OCI-LY1 (cell line): ENCODE data around the gene ST6GALNAC5.

ENCODE experiments used
- H2AFZ ChIP-seq: fragments of 200-600 bp; sonication (generic), shearing (Covaris generic); 2 replicates; pipeline ENCODE4 v1.6.0; 2014; ENCODE audit warnings: antibody characterized with exemption, mild to moderate bottlenecking, low read length
- H3F3A ChIP-seq: fragments of 200-600 bp; sonication (generic), shearing (Covaris generic); 2 replicates; pipeline ENCODE4 v1.6.0; 2014; ENCODE audit warnings: mild to moderate bottlenecking, antibody characterized with exemption, low read length, moderate library complexity; ENCODE audit not compliant: insufficient read depth
- H3K27ac ChIP-seq: fragments of 200-600 bp; sonication (generic); 2 replicates; pipeline ENCODE4 v1.5.1; 2014; ENCODE audit warnings: low read length, mixed run types, mild to moderate bottlenecking, low read depth; ENCODE audit not compliant: poor library complexity, severe bottlenecking
- H3K27me3 ChIP-seq: fragments of 200-600 bp; sonication (generic); 2 replicates; pipeline ENCODE4 v1.6.0; 2014; ENCODE audit warnings: antibody characterized with exemption, mild to moderate bottlenecking, low read length, moderate library complexity; ENCODE audit not compliant: insufficient read depth
- H3K36me3 ChIP-seq: fragments of 200-600 bp; sonication (generic); 2 replicates; pipeline ENCODE4 v1.6.1; 2014; ENCODE audit warnings: mild to moderate bottlenecking, antibody characterized with exemption, low read length, moderate library complexity, mixed read lengths; ENCODE audit not compliant: insufficient read depth
- H3K4me1 ChIP-seq: fragments of 200-600 bp; sonication (generic); 2 replicates; pipeline ENCODE4 v1.5.1; 2014; ENCODE audit warnings: mild to moderate bottlenecking, low read length, moderate library complexity; ENCODE audit not compliant: insufficient read depth, severe bottlenecking
- H3K4me2 ChIP-seq: fragments of 200-600 bp; sonication (generic), shearing (Covaris generic); 2 replicates; pipeline ENCODE4 v1.6.1; 2014; ENCODE audit warnings: low read length
- H3K4me3 ChIP-seq: fragments of 200-600 bp; sonication (generic); 2 replicates; pipeline ENCODE4 v1.5.1; 2014; ENCODE audit warnings: low read length, low read depth, mild to moderate bottlenecking, mixed read lengths; ENCODE audit not compliant: poor library complexity, severe bottlenecking
- H3K79me2 ChIP-seq: fragments of 200-600 bp; shearing (Covaris generic); 2 replicates; pipeline ENCODE4 v1.6.1; 2016; ENCODE audit warnings: mixed run types, low read length, mixed read lengths; ENCODE audit not compliant: insufficient read depth
- H3K9ac ChIP-seq: fragments of 200-600 bp; sonication (generic), shearing (Covaris generic); 2 replicates; pipeline ENCODE4 v1.6.1; 2014; ENCODE audit warnings: mild to moderate bottlenecking, low read length, mixed read lengths
- H3K9me2 ChIP-seq: fragments of 200-600 bp; sonication (generic), shearing (Covaris generic); 2 replicates; pipeline ENCODE4 v1.6.1; 2014; ENCODE audit warnings: low read depth, mild to moderate bottlenecking, low read length, mixed read lengths
- H3K9me3 ChIP-seq: fragments of 200-600 bp; shearing (Covaris generic); 2 replicates; pipeline ENCODE4 v1.6.1; 2014; ENCODE audit warnings: low read length, mixed read lengths
- H4K20me1 ChIP-seq: fragments of 200-600 bp; sonication (generic), shearing (Covaris generic); 2 replicates; pipeline ENCODE4 v1.6.0; 2016; ENCODE audit warnings: mild to moderate bottlenecking, low read length; ENCODE audit not compliant: insufficient read depth
- EZH2 ChIP-seq: fragments of 200-600 bp; sonication (generic), shearing (Covaris generic); IDR thresholded peaks from 2 replicates; pipeline ENCODE4 v1.8.0; 2017; ENCODE audit warnings: borderline replicate concordance, mixed run types, mild to moderate bottlenecking, antibody characterized with exemption, low read length, moderate library complexity, mixed read lengths
- TF ChIP-seq, protein P1 (sequence below): fragments of 200-600 bp; sonication (generic), shearing (Covaris generic); IDR thresholded peaks from 2 replicates; pipeline ENCODE4 v1.5.1; 2017; ENCODE audit warnings: mild to moderate bottlenecking, antibody characterized with exemption, low read length, moderate library complexity, mixed read lengths

The ST6GALNAC5 gene

DNA sequence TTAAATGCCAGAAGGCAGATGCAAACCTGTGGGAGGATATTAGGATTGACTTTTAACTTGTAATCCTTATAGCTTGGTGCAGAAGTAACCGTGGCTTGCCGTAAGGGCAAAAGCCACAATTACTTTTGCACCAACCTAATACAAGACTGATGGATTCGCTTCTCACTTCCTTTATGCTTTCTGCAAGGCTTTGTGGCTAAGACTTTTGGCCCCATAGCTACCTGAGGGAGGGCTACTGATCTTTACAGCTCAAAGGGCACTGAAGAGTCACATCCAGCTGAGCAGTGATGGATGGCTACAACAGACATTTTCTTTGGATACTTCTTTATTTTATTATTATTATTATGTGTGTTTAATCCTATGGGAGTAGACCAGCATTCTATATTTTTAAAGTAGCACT lies 140.4 kb downstream of the ST6GALNAC5 start:
- H3K9me3 ChIP-seq, result no peaks in the 10 kb centered on the region
- H3K79me2 ChIP-seq, result no peaks in the 10 kb centered on the region
- no peak overlapping the region for H3K4me2 ChIP-seq
- no peaks in the 10 kb centered on the region for H3K36me3 ChIP-seq
- no peak overlapping the region for H3K9ac ChIP-seq
- H2AFZ ChIP-seq, result no peak overlapping the region
- H3K4me1 ChIP-seq, result no peaks in the 10 kb centered on the region
- H3F3A ChIP-seq, result no peaks in the 10 kb centered on the region
- H3K9me2 ChIP-seq, result no peaks in the 10 kb centered on the region
- no peak overlapping the region for H3K27ac ChIP-seq
- no peaks in the 10 kb centered on the region for H3K27me3 ChIP-seq
- H4K20me1 ChIP-seq, result no peaks in the 10 kb centered on the region
- TF ChIP-seq EZH2, result no peak
- TF ChIP-seq, protein P1, sequence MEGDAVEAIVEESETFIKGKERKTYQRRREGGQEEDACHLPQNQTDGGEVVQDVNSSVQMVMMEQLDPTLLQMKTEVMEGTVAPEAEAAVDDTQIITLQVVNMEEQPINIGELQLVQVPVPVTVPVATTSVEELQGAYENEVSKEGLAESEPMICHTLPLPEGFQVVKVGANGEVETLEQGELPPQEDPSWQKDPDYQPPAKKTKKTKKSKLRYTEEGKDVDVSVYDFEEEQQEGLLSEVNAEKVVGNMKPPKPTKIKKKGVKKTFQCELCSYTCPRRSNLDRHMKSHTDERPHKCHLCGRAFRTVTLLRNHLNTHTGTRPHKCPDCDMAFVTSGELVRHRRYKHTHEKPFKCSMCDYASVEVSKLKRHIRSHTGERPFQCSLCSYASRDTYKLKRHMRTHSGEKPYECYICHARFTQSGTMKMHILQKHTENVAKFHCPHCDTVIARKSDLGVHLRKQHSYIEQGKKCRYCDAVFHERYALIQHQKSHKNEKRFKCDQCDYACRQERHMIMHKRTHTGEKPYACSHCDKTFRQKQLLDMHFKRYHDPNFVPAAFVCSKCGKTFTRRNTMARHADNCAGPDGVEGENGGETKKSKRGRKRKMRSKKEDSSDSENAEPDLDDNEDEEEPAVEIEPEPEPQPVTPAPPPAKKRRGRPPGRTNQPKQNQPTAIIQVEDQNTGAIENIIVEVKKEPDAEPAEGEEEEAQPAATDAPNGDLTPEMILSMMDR, result no peak
- no peak overlapping the region for H3K4me3 ChIP-seq

DNA sequence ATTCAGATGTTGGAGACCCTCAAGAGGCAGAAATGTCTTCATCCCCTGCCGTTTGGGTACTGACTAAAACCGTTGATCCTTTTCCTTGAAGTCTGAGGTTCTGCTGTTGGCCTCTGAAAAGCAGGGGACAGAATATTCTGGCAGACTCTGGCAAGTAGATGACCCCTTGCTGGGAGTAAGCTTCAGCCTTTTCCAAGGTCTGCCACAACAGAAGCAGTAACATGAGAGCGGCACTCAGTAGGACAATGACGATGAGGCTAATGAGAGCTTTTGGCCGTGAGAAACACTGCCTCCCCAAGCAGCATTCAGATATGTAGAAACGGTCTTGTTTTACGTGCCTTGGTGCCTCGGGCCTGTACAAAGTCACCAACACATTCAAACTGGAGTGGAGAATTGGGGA lies 143.7 kb downstream of the ST6GALNAC5 start:
- no peak overlapping the region for H3K4me3 ChIP-seq
- H3K4me1 ChIP-seq, result no peaks in the 10 kb centered on the region
- no peaks in the 10 kb centered on the region for H3F3A ChIP-seq
- no peak overlapping the region for H3K4me2 ChIP-seq
- H3K27me3 ChIP-seq, result no peaks in the 10 kb centered on the region
- H3K9ac ChIP-seq, result no peak overlapping the region
- H3K9me3 ChIP-seq, result no peaks in the 10 kb centered on the region
- no peak overlapping the region for H3K27ac ChIP-seq
- H3K79me2 ChIP-seq, result no peaks in the 10 kb centered on the region
- no peaks in the 10 kb centered on the region for H3K9me2 ChIP-seq
- TF ChIP-seq, protein P1, result no peak
- TF ChIP-seq EZH2, result no peak
- H4K20me1 ChIP-seq, result no peaks in the 10 kb centered on the region
- no peak overlapping the region for H2AFZ ChIP-seq
- H3K36me3 ChIP-seq, result no peaks in the 10 kb centered on the region

DNA sequence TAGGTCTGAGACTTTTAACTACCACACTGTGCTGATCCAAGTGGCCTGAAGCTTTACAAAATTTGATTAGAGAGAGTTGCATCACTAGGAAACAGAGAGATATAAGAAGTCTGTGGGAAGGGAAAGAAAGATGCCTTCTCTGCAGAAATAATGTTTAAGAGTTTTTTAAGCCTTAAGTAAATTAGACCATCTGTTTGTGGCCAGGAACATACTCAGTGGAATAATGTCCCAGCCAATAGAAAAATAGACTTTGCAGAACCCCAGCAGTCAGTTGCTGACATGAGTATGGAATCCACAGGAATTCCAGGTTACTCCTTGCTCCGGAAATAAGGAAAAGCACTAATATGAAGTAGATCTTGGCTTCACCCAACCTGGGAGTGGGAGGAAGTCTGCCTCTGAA lies 144.8 kb downstream of the ST6GALNAC5 start:
- Histone ChIP-seq H3K4me3 (no peak overlapping the region), H3K9me2 (no peaks in the 10 kb centered on the region), H3K4me1 (no peaks in the 10 kb centered on the region), H2AFZ (no peak overlapping the region), H3K79me2 (no peaks in the 10 kb centered on the region), H3F3A (no peaks in the 10 kb centered on the region), H3K9ac (no peak overlapping the region), H3K36me3 (no peaks in the 10 kb centered on the region), H3K9me3 (no peaks in the 10 kb centered on the region), H4K20me1 (no peaks in the 10 kb centered on the region), H3K27ac (no peak overlapping the region), H3K4me2 (no peak overlapping the region), H3K27me3 (no peaks in the 10 kb centered on the region)
- TF ChIP-seq EZH2, result no peak
- TF ChIP-seq, protein P1, result no peak
